Endothelial cell of umbilical vein (primary cell): Measurements from ENCODE around the gene LPP. TPM values are rescaled to one million over a fixed set of nuclear protein-coding genes. Genes with fewer than 3 reads are reported as not detected.

Source experiments
- BruUV-seq: library from RNA; stranded (reverse); fragments of 400-500 nt; replicated peaks from 2 replicates; lab custom pipeline; 2021; lab: Mats Ljungman, UMichigan
- CTCF ChIA-PET: fragments of 300-600, 350-600 bp; sonication (Branson Sonifier 250); formaldehyde crosslinking; loops from one replicate; lab custom pipeline; 2021; ENCODE audit warnings: antibody characterized with exemption, inconsistent platforms; lab: Charles Lee
- POLR2A ChIA-PET: fragments of 300-600, 350-600 bp; sonication (Branson Sonifier 250); formaldehyde crosslinking; loops from one replicate; lab custom pipeline; 2021; ENCODE audit warnings: antibody characterized with exemption, inconsistent platforms; lab: Charles Lee
- DNase-seq: peaks from one replicate; pipeline ENCODE4 v3.0.0-alpha.2; 2011; ENCODE audit warnings: low read depth, low spot score
- FAIRE-seq: peaks from 2 replicates; lab custom pipeline; 2011; peaks lifted over from hg19 to GRCh38; lab: Jason Lieb, UNC
- H2AFZ ChIP-seq: 2 replicates; pipeline ENCODE4 v1.6.0; 2012; ENCODE audit warnings: low read depth, low read length, control low read depth, inconsistent platforms
- H3K27ac ChIP-seq: 2 replicates; pipeline ENCODE4 v1.5.1; 2011; ENCODE audit warnings: low read depth, mild to moderate bottlenecking, control low read depth, low read length, moderate library complexity; ENCODE audit not compliant: insufficient read depth
- H3K27me3 ChIP-seq, 2 experiments: 2 replicates each; pipeline versions ENCODE4 v1.6.0 to v1.6.1; 2011; ENCODE audit warnings: low read length in 2 of 2, mixed read lengths in 1 of 2; ENCODE audit not compliant: control insufficient read depth in 2 of 2, insufficient read depth in 2 of 2
- H3K36me3 ChIP-seq, 2 experiments: 2 replicates in 1 of 2; 3 replicates in 1 of 2; pipeline ENCODE4 v1.5.1; 2011; ENCODE audit warnings: low read length in 2 of 2, mild to moderate bottlenecking in 1 of 2, moderate library complexity in 1 of 2; ENCODE audit not compliant: control insufficient read depth in 2 of 2, insufficient read depth in 2 of 2; ENCODE audit errors: extremely low read depth in 1 of 2
- H3K4me1 ChIP-seq: 3 replicates; pipeline ENCODE4 v1.5.1; 2011; ENCODE audit warnings: mild to moderate bottlenecking, low read length; ENCODE audit not compliant: control insufficient read depth, insufficient read depth; ENCODE audit errors: extremely low read depth
- H3K4me2 ChIP-seq: 2 replicates; pipeline ENCODE4 v1.6.1; 2011; ENCODE audit warnings: low read length, control low read depth, mixed read lengths; ENCODE audit not compliant: insufficient read depth
- H3K4me3 ChIP-seq, 3 experiments: fragments of 200-600 bp in 1 of 3; sonication (generic), shearing (Covaris generic) in 1 of 3; replicated peaks in 1 of 3; 2 replicates each; pipeline ENCODE4 v1.5.1; 2011 to 2016; ENCODE audit warnings: control low read depth in 3 of 3, low read length in 3 of 3, mild to moderate bottlenecking in 2 of 3, inconsistent platforms in 1 of 3, low read depth in 1 of 3, moderate library complexity in 1 of 3; ENCODE audit not compliant: insufficient read depth in 1 of 3
- H3K79me2 ChIP-seq: 2 replicates; pipeline ENCODE4 v1.6.0; 2012; ENCODE audit warnings: low read length, inconsistent platforms; ENCODE audit not compliant: control insufficient read depth, insufficient read depth
- H3K9ac ChIP-seq: replicated peaks from 2 replicates; pipeline ENCODE3; 2011; ENCODE audit warnings: low read length, control low read depth; ENCODE audit not compliant: insufficient read depth; ENCODE audit errors: extremely low read depth
- H3K9me1 ChIP-seq: replicated peaks from 3 replicates; pipeline ENCODE4 v1.6.0; 2011; ENCODE audit warnings: mild to moderate bottlenecking, low read length; ENCODE audit not compliant: control insufficient read depth, insufficient read depth; ENCODE audit errors: extremely low read depth
- H3K9me3 ChIP-seq: replicated peaks from 2 replicates; pipeline ENCODE4 v1.5.1; 2012; ENCODE audit warnings: low read length, inconsistent platforms; ENCODE audit not compliant: control insufficient read depth, insufficient read depth
- H4K20me1 ChIP-seq: replicated peaks from 2 replicates; pipeline ENCODE3; 2011; ENCODE audit warnings: mild to moderate bottlenecking, low read length; ENCODE audit not compliant: control insufficient read depth, insufficient read depth; ENCODE audit errors: extremely low read depth
- EZH2 ChIP-seq: IDR thresholded peaks from 2 replicates; pipeline ENCODE4 v1.6.1; 2012; ENCODE audit warnings: borderline replicate concordance, low read depth, mild to moderate bottlenecking, moderate library complexity, low read length, inconsistent platforms; ENCODE audit not compliant: severe bottlenecking
- FOS ChIP-seq: IDR thresholded peaks from 2 replicates; pipeline ENCODE4 v1.6.1; 2011; ENCODE audit warnings: mild to moderate bottlenecking, low read length, moderate library complexity, borderline replicate concordance; ENCODE audit not compliant: insufficient read depth
- GATA2 ChIP-seq: IDR thresholded peaks from 2 replicates; pipeline ENCODE4 v1.7.0; 2011; ENCODE audit warnings: low read depth, mild to moderate bottlenecking, moderate library complexity, mixed read lengths, low read length; ENCODE audit not compliant: insufficient read length, insufficient read depth
- JUN ChIP-seq: IDR thresholded peaks from 2 replicates; pipeline ENCODE4 v1.6.1; 2011; ENCODE audit warnings: borderline replicate concordance, low read depth; ENCODE audit not compliant: insufficient read length, insufficient read depth
- MYC ChIP-seq: IDR thresholded peaks from one replicate; pipeline ENCODE4 v1.6.1; 2011; ENCODE audit warnings: mild to moderate bottlenecking, low read depth, low read length
- POLR2A ChIP-seq: IDR thresholded peaks from 2 replicates; pipeline ENCODE4 v1.6.1; 2012; ENCODE audit warnings: low read depth, mild to moderate bottlenecking, control low read depth, low read length
- POLR2AphosphoS5 ChIP-seq: IDR thresholded peaks from 2 replicates; pipeline ENCODE4 v1.6.1; 2012; ENCODE audit warnings: low read depth, mild to moderate bottlenecking, control low read depth, low read length, moderate library complexity; ENCODE audit not compliant: insufficient read depth
- dilution Hi-C: fragments of 300-500 bp; cut with MboI; formaldehyde crosslinking; loops from one replicate; pipeline ENCODE4 v1.15.0; 2019; ENCODE audit warnings: low sequenced_read_pairs; ENCODE audit not compliant: extremely low pct_ligation_motif_present
- intact Hi-C: fragments of 100-400 bp; cut with micrococcal nuclease; formaldehyde crosslinking; loops from one replicate; pipeline ENCODE4 v1.10.0; 2022
- polyA plus RNA-seq, 4 experiments: library from polyadenylated mRNA; depleted of rRNA in 3 of 4; stranded (reverse) in 3 of 4; unstranded in 1 of 4; fragments of >200 nt; gene quantifications; 2 replicates each; pipeline versions ENCODE4 v1.2.1 to v1.2.3, GENCODE V29; 2011 to 2012; ENCODE audit warnings: missing spikeins in 1 of 4
- total RNA-seq: library from RNA; stranded (reverse); gene quantifications from 2 replicates; pipeline ENCODE4 v1.2.3, GENCODE V29; 2021
- TF ChIP-seq, protein P1 (sequence below): IDR thresholded peaks from 2 replicates; pipeline ENCODE4 v1.6.1; 2011; ENCODE audit not compliant: insufficient read depth, insufficient read length
- TF ChIP-seq, protein P2 (sequence below), 2 donors: IDR thresholded peaks; 1 replicate in 1 of 2; 2 replicates in 1 of 2; pipeline ENCODE4 v1.5.1; 2011; ENCODE audit warnings: low read length in 2 of 2, mild to moderate bottlenecking in 2 of 2, moderate library complexity in 2 of 2, control low read depth in 1 of 2, inconsistent platforms in 1 of 2, low read depth in 1 of 2; ENCODE audit not compliant: insufficient read depth in 1 of 2; ENCODE audit errors: extremely low read depth in 1 of 2

LPP gene
- total and polyA plus RNA-seq, 2 donors (not counting 3 experiments of a cell fraction or from before 2014, with no cell fraction given): 16.9 to 153 TPM

DNA sequence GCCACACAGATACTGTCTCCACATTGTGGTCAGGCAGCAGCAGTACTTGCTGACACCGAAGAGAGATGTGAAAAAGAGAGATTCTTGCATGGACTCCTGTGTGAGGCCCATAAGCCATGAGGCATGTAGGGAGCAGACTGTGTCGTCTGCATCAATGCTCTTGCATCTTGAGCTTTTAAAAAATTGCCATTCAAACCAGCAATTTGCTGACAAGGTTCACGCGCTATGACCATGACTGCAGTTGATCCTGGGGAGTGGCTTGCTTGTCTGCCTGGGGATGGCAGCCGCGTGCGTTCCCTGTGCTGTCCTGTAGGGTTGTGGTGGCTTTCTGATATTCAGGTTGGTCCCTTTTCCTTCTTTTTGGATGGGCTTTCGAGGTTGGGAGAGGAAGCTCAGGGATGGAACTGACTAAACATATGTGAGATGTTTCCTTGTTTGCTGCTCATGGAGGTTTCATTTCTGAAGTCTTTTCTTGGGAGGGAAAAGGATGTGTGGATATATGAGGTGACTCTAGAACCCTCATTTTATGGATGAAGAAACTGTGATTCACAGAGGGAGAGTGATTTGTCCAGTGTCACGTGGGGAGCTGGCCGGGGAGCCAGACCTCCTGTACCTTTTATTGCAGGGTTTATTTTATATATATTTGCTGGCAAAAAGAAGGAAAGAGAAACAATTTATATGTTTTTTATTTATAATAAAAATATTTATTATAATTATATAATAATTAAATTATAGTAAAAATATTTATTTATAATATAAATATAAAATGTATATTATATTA lies 48.6 kb downstream of the LPP start:
- peaks cover 59% of the 10 kb centered on the region for H3K79me2 ChIP-seq
- no peak overlapping the region for H2AFZ ChIP-seq
- no peak overlapping the region for H3K4me2 ChIP-seq
- no peak overlapping the region for H3K27ac ChIP-seq
- H3K27me3 ChIP-seq: no peaks in the 10 kb centered on the region
- H4K20me1 ChIP-seq: no peaks in the 10 kb centered on the region
- dilution Hi-C loops (no loop called here), intact Hi-C loops (no loop called here)
- ChIA-PET CTCF (interaction anchor here (0.8 kb wide), 1 partner anchor 74 kb away, joined by 4 read pairs; no protein-coding TSS in a partner anchor), POLR2A (no interaction called here)
- TF ChIP-seq EZH2 (no peak), POLR2AphosphoS5 (no peak), MYC (no peak), POLR2A (no peak), JUN (no peak), FOS (no peak)
- TF ChIP-seq, protein P1, sequence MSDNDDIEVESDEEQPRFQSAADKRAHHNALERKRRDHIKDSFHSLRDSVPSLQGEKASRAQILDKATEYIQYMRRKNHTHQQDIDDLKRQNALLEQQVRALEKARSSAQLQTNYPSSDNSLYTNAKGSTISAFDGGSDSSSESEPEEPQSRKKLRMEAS: no peak
- no peak overlapping the region for H3K9ac ChIP-seq
- no peaks in the 10 kb centered on the region for H3K4me1 ChIP-seq
- H3K4me3 ChIP-seq: no peak overlapping the region
- no peaks in the 10 kb centered on the region for H3K36me3 ChIP-seq
- no peaks in the 10 kb centered on the region for H3K9me3 ChIP-seq
- BruUV-seq: no TSS peak
- DNase-seq (no peak), FAIRE-seq (peak; percentile 59)
- H3K9me1 ChIP-seq: no peaks in the 10 kb centered on the region

DNA sequence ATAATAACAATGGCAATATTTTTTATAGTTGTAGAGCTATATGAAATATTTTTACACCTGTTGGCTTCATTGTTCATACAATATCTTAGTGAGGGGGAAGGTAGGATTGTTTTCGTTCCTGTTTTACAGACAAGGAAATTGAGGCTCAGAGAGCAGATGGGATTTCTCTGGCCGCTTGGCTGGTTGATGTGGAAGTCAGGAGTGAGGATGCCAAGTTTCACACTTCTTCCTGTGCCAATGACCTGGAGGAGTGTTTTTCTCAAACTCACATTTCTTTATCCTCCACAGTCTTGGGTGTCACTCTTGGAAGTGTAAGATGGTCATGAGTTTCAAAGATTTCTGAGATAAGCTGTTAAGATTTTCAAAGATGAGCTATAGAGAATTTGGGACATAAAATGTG lies 50.6 kb downstream of the LPP start:
- Histone ChIP-seq H3K9me1 (no peaks in the 10 kb centered on the region), H3K27me3 (no peaks in the 10 kb centered on the region), H3K4me2 (no peak overlapping the region), H2AFZ (no peak overlapping the region), H3K4me1 (no peaks in the 10 kb centered on the region), H3K27ac (no peak overlapping the region), H3K4me3 (no peak overlapping the region), H3K9me3 (no peaks in the 10 kb centered on the region), H3K9ac (no peak overlapping the region), H3K79me2 (peaks cover 57% of the 10 kb centered on the region), H3K36me3 (no peaks in the 10 kb centered on the region), H4K20me1 (no peaks in the 10 kb centered on the region)
- BruUV-seq: no TSS peak
- FAIRE-seq (no peak), DNase-seq (peak; percentile 58)
- ChIA-PET CTCF (interaction anchor here (3.3 kb wide), 1 partner anchor 750 kb away, joined by 7 read pairs; no protein-coding TSS in a partner anchor), POLR2A (no interaction called here)
- intact Hi-C loops: no loop called here
- TF ChIP-seq MYC: no peak
- no peak for TF ChIP-seq JUN
- TF ChIP-seq POLR2A: no peak
- TF ChIP-seq POLR2AphosphoS5: no peak
- no peak for TF ChIP-seq EZH2
- TF ChIP-seq FOS: no peak
- TF ChIP-seq, protein P1: no peak
- TF ChIP-seq, protein P2, sequence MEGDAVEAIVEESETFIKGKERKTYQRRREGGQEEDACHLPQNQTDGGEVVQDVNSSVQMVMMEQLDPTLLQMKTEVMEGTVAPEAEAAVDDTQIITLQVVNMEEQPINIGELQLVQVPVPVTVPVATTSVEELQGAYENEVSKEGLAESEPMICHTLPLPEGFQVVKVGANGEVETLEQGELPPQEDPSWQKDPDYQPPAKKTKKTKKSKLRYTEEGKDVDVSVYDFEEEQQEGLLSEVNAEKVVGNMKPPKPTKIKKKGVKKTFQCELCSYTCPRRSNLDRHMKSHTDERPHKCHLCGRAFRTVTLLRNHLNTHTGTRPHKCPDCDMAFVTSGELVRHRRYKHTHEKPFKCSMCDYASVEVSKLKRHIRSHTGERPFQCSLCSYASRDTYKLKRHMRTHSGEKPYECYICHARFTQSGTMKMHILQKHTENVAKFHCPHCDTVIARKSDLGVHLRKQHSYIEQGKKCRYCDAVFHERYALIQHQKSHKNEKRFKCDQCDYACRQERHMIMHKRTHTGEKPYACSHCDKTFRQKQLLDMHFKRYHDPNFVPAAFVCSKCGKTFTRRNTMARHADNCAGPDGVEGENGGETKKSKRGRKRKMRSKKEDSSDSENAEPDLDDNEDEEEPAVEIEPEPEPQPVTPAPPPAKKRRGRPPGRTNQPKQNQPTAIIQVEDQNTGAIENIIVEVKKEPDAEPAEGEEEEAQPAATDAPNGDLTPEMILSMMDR (IDR thresholded peaks at IDR 0.05; ENCODE audit: extremely low read depth in 1 of 2, insufficient read depth in 1 of 2, low read depth in 1 of 2, low read length in 2 of 2): no peak
- TF ChIP-seq GATA2: no peak
- dilution Hi-C loops: no loop called here
